ENCODE data around the gene TAMALIN. TPM values are rescaled to one million over a fixed set of nuclear protein-coding genes. Genes with fewer than 3 reads are reported as not detected.

TAMALIN gene
- total RNA-seq, 1 experiment from 2014 or later, result 1.2 TPM

GRCh38 chr12:51960890-51961289 lies 45.9 kb upstream of the TAMALIN start:
- no CpG with 5 or more reads among the region's 6 CpGs for WGBS (ENCODE audit: extremely low coverage, insufficient read length, low lambda C conversion rate)
- no peaks in the 10 kb centered on the region for H4K20me1 ChIP-seq (ENCODE audit: control insufficient read depth, insufficient read depth, insufficient read length)
- no peak overlapping the region for H4K91ac ChIP-seq (ENCODE audit: insufficient read length, low read depth, low read length)
- H3K79me2 ChIP-seq (ENCODE audit: insufficient read depth, low read length), result no peaks in the 10 kb centered on the region; the same call in 1 of the 2 replicates
- H2BK5ac ChIP-seq (ENCODE audit: insufficient read length, low read length), result no peak overlapping the region
- H3K4me1 ChIP-seq (ENCODE audit: insufficient read depth, low read length), result no peaks in the 10 kb centered on the region
- no peaks in the 10 kb centered on the region for H3K23me2 ChIP-seq (ENCODE audit: insufficient read length, low read depth, low read length, poor library complexity, severe bottlenecking)
- H2BK20ac ChIP-seq (ENCODE audit: low read depth, low read length, poor library complexity, severe bottlenecking), result no peak overlapping the region
- no peak overlapping the region for H2BK15ac ChIP-seq (ENCODE audit: low read depth, low read length)
- no peak overlapping the region for H4K5ac ChIP-seq (ENCODE audit: insufficient read length, low read depth, low read length)
- no peak overlapping the region for H2BK12ac ChIP-seq (ENCODE audit: insufficient read length, low read depth, low read length)
- H3K4me1 Mint-ChIP-seq, result peaks cover 5 to 9% of the 10 kb centered on the region in 2 experiments; a peak in 3 of 4 replicates
- H3K18ac ChIP-seq (ENCODE audit: insufficient read length, low read depth, low read length), result no peak overlapping the region
- DNase-seq, result no peak
- peaks cover 5 to 6% of the 10 kb centered on the region in 2 experiments; a peak in 3 of 5 replicates for H3K9me3 Mint-ChIP-seq
- H3K56ac ChIP-seq (ENCODE audit: insufficient read length, low read depth, low read length), result no peak overlapping the region
- no peak overlapping the region for H4K8ac ChIP-seq (replicated peaks; ENCODE audit: insufficient read length, low read depth, low read length)
- no peak overlapping the region for H3K27ac Mint-ChIP-seq
- H3K4me2 ChIP-seq (ENCODE audit: insufficient read depth, insufficient read length, low read length), result no peak overlapping the region
- H3K4me3 Mint-ChIP-seq, result no peak overlapping the region
- no peaks in the 10 kb centered on the region for H3K27me3 ChIP-seq (ENCODE audit: insufficient read depth, low read length)
- H3K14ac ChIP-seq (ENCODE audit: insufficient read depth, low read length), result no peak overlapping the region
- no peak overlapping the region for H3T11ph ChIP-seq (ENCODE audit: low read length)
- no peak for TF ChIP-seq CTCF (conservative IDR thresholded peaks at IDR 0.05)
- H3K36me3 Mint-ChIP-seq (ENCODE audit: insufficient read depth in 1 of 3, low read depth in 3 of 3), result peaks cover 7 to 48% (median 8%) of the 10 kb centered on the region in 3 experiments
- H3K23ac ChIP-seq (ENCODE audit: insufficient read length, low read depth, low read length), result no peak overlapping the region
- no peak overlapping the region for H2BK120ac ChIP-seq (ENCODE audit: low read depth, low read length, poor library complexity, severe bottlenecking)
- no peak overlapping the region for H3K4ac ChIP-seq (ENCODE audit: low read depth, low read length)
- H3K27me3 Mint-ChIP-seq (ENCODE audit: low read depth), result no peaks in the 10 kb centered on the region
- H3K9me3 ChIP-seq (ENCODE audit: control insufficient read depth, low read depth, low read length), result no peaks in the 10 kb centered on the region
- no peak overlapping the region for H2AFZ ChIP-seq (ENCODE audit: low read length)
- H3K79me1 ChIP-seq (ENCODE audit: insufficient read depth, low read depth, low read length, poor library complexity, severe bottlenecking), result no peaks in the 10 kb centered on the region
- H3K9ac ChIP-seq (ENCODE audit: extremely low read depth, insufficient read length, low read length), result no peak overlapping the region
- H3K27ac ChIP-seq (ENCODE audit: insufficient read length, low read depth, low read length), result no peak overlapping the region
- H2AK5ac ChIP-seq (ENCODE audit: insufficient read length, low read length), result no peak overlapping the region
